Transverse colon (tissue), 4 donors: ENCODE results near the gene ARHGAP42.

Experiments
- CTCF ChIP-seq, 5 experiments: fragments of 200-600 bp in 3 of 5; fragments of 450-650 bp in 2 of 5; sonication (generic) in 3 of 5; IDR thresholded peaks; 1 replicate in 2 of 5; 2 replicates in 3 of 5; pipeline ENCODE4 v1.5.1; 2016 to 2017; ENCODE audit warnings: antibody characterized with exemption in 5 of 5, inconsistent platforms in 3 of 5, mild to moderate bottlenecking in 2 of 5, moderate library complexity in 1 of 5
- EP300 ChIP-seq: sonication (generic); formaldehyde crosslinking; IDR thresholded peaks from one replicate; pipeline ENCODE4 v1.6.1; 2017; ENCODE audit warnings: antibody characterized with exemption, low read depth
- POLR2A ChIP-seq: fragments of 450-650 bp; IDR thresholded peaks from one replicate; pipeline ENCODE4 v1.6.1; 2016; ENCODE audit warnings: antibody characterized with exemption, mild to moderate bottlenecking, moderate library complexity
- POLR2AphosphoS5 ChIP-seq, 3 donors: sonication (generic); formaldehyde crosslinking; IDR thresholded peaks; one replicate each; pipeline ENCODE4 v1.6.1; 2016; ENCODE audit warnings: antibody characterized with exemption in 3 of 3

- no peak for TF ChIP-seq CTCF (IDR thresholded peaks at IDR 0.05)
- no peak for TF ChIP-seq POLR2A
- TF ChIP-seq POLR2AphosphoS5 (IDR thresholded peaks at IDR 0.05), result no peak
- TF ChIP-seq EP300, result no peak
Measured at GRCh38 chr11:100672498-100673033, 14.5 kb upstream of the ARHGAP42 start.
